Fibroblast of mammary gland (primary cell): ENCODE measurements around the gene FNDC5.

ENCODE experiments used
- DNase-seq: peaks from one replicate; pipeline ENCODE4 v3.0.0-alpha.2; 2010; ENCODE audit warnings: low read depth
- H3K4me3 ChIP-seq: 2 replicates; pipeline ENCODE4 v1.5.1; 2011; ENCODE audit warnings: low read depth, mild to moderate bottlenecking, low read length, moderate library complexity; ENCODE audit not compliant: control insufficient read depth
- TF ChIP-seq, protein P1 (sequence below): conservative IDR thresholded peaks from 2 replicates; pipeline ENCODE4 v1.5.1; 2011; ENCODE audit warnings: low read depth, low read length, inconsistent platforms; ENCODE audit not compliant: control insufficient read depth, insufficient read depth

The FNDC5 gene

DNA sequence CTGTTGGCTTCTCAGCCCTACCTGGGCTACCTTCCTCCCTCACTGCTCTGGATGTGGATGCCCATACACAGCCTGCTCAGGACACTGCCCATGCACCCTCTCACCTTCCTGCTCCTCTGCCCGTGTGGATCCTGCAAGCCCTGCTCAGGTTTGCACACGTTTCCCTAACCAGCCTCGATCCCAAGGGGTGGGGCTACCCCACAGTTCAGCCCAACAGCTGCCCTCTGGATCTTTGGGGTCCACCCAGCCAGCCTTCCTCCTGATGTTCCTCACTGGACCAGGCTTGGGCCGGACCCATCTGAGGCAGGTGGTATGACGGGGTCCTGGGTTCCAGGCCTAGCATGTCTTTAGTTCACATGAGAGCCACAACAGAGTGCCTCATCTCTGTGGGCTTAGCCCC is 25.7 kb upstream of the FNDC5 start:
- DNase-seq, result no peak
- H3K4me3 ChIP-seq, result no peak overlapping the region
- TF ChIP-seq, protein P1, sequence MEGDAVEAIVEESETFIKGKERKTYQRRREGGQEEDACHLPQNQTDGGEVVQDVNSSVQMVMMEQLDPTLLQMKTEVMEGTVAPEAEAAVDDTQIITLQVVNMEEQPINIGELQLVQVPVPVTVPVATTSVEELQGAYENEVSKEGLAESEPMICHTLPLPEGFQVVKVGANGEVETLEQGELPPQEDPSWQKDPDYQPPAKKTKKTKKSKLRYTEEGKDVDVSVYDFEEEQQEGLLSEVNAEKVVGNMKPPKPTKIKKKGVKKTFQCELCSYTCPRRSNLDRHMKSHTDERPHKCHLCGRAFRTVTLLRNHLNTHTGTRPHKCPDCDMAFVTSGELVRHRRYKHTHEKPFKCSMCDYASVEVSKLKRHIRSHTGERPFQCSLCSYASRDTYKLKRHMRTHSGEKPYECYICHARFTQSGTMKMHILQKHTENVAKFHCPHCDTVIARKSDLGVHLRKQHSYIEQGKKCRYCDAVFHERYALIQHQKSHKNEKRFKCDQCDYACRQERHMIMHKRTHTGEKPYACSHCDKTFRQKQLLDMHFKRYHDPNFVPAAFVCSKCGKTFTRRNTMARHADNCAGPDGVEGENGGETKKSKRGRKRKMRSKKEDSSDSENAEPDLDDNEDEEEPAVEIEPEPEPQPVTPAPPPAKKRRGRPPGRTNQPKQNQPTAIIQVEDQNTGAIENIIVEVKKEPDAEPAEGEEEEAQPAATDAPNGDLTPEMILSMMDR, result no peak

DNA sequence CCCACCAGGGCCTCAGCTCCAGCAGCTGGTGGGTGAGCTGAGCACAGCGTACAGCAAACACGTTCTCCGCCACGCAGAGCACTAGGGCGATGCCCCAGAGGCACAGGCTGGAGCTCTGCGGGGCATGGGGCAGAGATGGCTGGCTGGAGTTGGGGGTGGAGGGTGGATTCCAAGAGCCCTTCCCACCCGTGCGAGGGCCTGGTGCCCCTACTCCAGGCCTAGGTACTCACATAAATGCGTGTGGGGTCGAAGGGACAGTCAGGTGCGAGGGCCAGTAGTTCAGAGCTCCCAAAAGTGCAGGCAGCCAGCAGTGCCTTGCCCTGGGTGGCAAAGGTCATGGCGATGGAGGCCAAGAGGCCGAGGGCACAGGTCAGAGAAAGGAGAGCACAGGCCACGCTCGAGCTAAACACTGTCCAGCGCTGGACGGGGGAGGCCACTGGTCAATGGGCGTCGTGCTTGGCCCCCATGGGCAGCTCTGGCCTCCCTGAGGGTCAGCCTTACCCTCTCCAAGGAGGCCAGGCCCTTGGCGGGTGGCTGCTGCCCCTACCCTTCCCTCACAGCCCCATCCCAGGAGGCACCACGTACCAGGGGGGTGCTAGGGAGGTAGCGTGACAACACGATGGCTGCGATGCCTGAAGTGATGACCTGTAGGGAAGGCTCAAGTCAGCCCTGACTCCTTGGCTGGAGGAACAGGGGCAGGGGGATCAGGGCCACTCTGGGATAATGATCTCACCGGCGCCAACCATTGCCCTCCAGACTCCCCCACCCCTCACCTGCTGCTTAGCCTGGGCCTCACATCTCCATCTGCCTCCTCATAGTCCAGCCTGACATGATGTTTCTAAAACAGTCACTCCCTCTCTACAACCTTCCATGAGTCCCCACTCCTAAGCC is 24.9 kb upstream of the FNDC5 start:
- TF ChIP-seq, protein P1, result no peak
- no peak overlapping the region for H3K4me3 ChIP-seq
- no peak for DNase-seq

DNA sequence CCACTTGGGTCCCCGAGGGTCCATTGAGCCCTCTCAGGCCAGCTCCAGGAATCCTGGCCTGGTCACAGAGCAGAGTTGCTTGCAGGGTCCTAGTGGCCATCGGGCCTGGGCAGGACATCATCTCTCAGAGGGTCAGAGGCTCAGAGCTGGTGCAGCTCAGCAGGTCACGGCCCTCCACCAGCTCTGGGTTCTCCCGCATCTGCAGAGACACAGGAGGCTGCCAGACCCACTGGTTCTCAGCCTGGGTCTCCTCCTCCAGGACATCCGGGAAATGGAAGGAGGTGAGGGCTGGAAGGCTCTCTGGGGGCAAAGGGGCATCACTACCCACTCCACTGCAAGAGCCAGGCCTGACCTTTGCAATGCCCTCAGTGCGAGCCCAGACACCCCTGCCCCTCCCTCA is 24.0 kb upstream of the FNDC5 start:
- TF ChIP-seq, protein P1, result no peak
- no peak overlapping the region for H3K4me3 ChIP-seq
- DNase-seq, result no peak

DNA sequence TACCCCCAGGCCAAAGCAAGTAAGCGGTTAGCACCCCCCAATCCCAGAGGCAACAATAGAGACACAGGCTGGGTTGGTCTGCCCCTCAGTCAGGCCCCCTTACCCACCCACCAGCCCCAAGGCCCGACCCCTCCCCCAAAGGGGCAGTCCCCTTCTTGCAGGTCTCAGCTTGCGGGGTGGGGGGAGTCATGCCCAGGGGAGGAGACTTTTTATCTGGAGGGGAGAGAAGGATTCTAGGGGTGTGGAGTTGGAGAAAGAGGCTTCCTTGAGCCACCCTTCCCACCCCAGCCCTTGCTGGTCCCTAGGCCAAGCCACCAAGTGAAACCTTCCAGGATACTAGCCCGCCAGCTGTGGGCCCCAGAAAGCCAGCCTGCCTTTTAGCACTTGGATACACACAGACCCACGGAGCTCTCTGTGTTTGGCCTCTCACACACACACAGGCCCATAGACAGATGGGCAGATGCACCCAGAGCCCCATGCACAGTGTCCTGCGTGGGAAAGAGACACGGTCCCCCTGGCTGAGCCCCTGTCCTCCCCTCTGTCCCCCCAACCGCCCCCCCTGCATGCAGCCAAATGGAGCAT is 23.4 kb upstream of the FNDC5 start:
- no peak overlapping the region for H3K4me3 ChIP-seq
- DNase-seq, result no peak
- TF ChIP-seq, protein P1, result no peak

DNA sequence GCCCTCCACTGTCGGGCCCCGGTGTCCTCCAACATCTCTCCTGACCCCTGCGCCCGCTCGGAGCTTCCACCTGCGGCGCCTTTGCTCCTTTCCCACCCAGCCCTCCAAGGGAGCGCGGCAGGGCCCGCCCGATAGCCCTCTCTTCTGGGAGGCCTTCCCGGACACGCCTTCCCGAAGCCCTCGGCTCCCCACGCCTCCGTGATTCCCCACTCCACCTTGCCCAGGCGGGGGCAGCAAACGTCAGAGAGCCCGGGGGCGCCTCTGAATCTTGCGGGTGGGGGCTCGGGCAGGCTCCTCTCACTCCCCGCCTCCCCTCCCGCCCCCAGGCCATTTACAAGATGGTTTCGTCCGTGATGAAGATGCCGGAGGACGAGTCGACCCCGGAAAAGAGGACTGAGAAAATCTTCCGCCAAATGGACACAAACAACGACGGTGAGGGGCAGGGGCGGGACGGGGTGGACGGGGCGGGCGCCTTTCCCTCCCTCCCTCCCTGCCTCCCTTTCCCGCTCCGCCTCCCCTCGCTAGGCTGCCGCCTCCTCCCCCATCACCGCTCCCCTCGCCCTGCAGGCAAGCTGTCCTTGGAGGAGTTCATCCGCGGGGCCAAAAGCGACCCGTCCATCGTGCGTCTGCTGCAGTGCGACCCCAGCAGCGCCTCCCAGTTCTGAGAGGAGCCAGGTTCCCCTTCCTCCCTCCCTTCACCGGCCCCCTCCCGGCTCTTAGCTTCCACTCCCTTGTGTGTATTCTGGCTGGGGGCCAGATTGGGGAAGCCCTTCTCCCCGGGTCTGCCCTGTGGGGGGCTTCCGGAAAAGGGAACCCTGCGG is 22.7 kb upstream of the FNDC5 start:
- TF ChIP-seq, protein P1, result no peak
- DNase-seq, result peak; percentile 14
- peak overlapping the region; percentile 43 for H3K4me3 ChIP-seq

DNA sequence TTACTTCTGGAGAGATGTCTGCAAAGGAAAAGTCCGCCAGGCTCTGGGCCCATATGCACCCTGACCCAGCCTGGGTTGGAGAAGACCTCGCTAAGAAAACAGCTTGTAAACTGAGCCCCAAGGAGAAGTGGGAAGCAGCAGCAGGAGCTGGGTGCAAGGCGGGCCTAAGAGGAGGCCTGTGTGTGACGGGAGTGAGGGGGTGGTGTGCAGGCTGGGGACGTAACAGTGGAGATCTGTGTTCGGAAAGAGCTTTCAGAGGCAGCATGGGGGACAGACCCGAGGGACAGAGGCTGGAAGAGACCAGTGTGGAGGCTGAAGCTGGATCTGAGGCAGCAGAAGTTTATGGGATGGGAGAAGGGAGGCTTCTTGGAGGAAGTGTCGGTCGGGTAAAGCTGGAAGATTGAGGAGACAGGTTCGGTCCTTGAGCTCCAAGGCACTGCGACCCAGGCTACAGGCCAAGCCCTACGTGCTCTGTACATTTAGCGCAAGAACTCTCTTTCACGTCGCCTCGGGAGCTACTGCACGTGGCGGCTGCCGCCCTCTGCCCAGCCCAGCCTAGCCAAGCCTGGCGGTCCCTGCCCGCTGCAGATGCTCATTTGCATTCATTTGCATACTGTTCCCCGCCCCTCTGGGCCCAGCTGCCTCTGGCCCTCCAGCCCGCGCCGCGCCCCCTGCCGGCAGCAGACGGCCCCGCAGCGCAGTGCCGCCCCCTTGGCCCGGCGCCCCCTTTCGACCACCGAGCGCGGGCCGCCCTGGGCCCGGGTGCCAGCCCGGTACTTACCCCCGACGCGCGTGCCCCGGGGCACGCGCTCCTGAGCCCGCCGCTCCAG is 21.9 kb upstream of the FNDC5 start:
- peak; percentile 25 for DNase-seq
- TF ChIP-seq, protein P1, result no peak
- H3K4me3 ChIP-seq, result peak overlapping the region; percentile 43
